ENCODE results near the gene EHBP1.

DNA sequence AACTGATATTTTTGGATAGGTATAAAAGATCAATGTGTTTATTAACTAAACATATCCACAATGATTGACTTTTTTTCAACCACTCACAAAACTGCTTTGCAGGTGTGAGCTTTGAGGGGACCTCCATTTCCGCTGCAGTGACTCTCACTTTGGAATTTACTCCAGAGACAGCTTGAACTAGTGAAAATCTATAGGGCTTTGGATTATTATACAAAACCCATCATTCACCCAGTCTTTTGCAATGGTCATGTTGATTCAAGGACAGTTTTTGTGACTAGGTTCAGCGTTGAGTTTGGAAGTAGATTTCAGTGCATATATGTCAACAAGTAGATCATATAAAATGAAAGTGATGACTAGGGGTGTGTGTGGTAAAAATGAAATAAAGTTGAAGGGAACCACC is 87.7 kb downstream of the EHBP1 start:
- no peak for TF ChIP-seq POLR2A (IDR thresholded peaks at IDR 0.05)
- TF ChIP-seq, protein P1, sequence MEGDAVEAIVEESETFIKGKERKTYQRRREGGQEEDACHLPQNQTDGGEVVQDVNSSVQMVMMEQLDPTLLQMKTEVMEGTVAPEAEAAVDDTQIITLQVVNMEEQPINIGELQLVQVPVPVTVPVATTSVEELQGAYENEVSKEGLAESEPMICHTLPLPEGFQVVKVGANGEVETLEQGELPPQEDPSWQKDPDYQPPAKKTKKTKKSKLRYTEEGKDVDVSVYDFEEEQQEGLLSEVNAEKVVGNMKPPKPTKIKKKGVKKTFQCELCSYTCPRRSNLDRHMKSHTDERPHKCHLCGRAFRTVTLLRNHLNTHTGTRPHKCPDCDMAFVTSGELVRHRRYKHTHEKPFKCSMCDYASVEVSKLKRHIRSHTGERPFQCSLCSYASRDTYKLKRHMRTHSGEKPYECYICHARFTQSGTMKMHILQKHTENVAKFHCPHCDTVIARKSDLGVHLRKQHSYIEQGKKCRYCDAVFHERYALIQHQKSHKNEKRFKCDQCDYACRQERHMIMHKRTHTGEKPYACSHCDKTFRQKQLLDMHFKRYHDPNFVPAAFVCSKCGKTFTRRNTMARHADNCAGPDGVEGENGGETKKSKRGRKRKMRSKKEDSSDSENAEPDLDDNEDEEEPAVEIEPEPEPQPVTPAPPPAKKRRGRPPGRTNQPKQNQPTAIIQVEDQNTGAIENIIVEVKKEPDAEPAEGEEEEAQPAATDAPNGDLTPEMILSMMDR (IDR thresholded peaks at IDR 0.05), result no peak
